K562 (cell line): ENCODE results near the gene SLC12A1. TPM values are rescaled to one million over a fixed set of nuclear protein-coding genes. Genes with fewer than 3 reads are reported as not detected.

Source experiments
- ATF1 ChIP-seq, 2 experiments: fragments of 450-650 bp in 1 of 2; IDR thresholded peaks; 2 replicates each; pipeline ENCODE4 v1.6.1; 2016; ENCODE audit warnings: missing compliant biosample characterization in 1 of 2, missing genetic modification characterization in 1 of 2
- BHLHE40 ChIP-seq: IDR thresholded peaks from 2 replicates; pipeline ENCODE4 v1.6.1; 2011; ENCODE audit warnings: low read length, improper control_type of control experiment
- BRF1 ChIP-seq: IDR thresholded peaks from 3 replicates; pipeline ENCODE4 v1.6.1; 2011; ENCODE audit warnings: borderline replicate concordance, mild to moderate bottlenecking; ENCODE audit not compliant: insufficient read length; ENCODE audit errors: extremely low read depth
- EWSR1 ChIP-seq: fragments of 450-650 bp; IDR thresholded peaks from 2 replicates; pipeline ENCODE4 v1.6.1; 2018; ENCODE audit warnings: borderline replicate concordance, mild to moderate bottlenecking, low read depth, moderate library complexity; ENCODE audit not compliant: partially characterized antibody
- GABPA ChIP-seq: fragments of 200-800 bp; sonication (Bioruptor generic); conservative IDR thresholded peaks from 2 replicates; pipeline ENCODE4 v1.6.1; 2016; ENCODE audit warnings: low read depth, missing genetic modification characterization, missing compliant biosample characterization
- THRAP3 ChIP-seq: fragments of 450-650 bp; IDR thresholded peaks from 2 replicates; pipeline ENCODE4 v1.6.1; 2016; ENCODE audit warnings: mild to moderate bottlenecking, inconsistent platforms, borderline replicate concordance
- ZNF75A ChIP-seq: fragments of 450-650 bp; formaldehyde crosslinking; IDR thresholded peaks from 2 replicates; pipeline ENCODE4 v1.4.0; 2020; ENCODE audit warnings: mild to moderate bottlenecking
- polyA plus RNA-seq, 8 experiments: library from polyadenylated mRNA; depleted of rRNA in 4 of 8; stranded (reverse) in 5 of 8; unstranded in 3 of 8; fragments of >200 nt; fragmentation: Nextera tagmentation in 2 of 8; fragmentation: Illumina TruSeq in 1 of 8; extraction: Ambion mirVana in 2 of 8; extraction: Trizol in 1 of 8; gene quantifications; 2 replicates each; pipeline versions ENCODE4 v1.2.1 to v1.2.3, GENCODE V29; 2011 to 2014; ENCODE audit warnings: inconsistent platforms in 1 of 8, missing spikeins in 1 of 8
- total RNA-seq, 7 experiments: library from RNA; depleted of rRNA in 6 of 7; stranded (reverse); fragments of >200 nt in 6 of 7; fragmentation: Illumina TruSeq in 2 of 7; extraction: Trizol in 2 of 7; gene quantifications; 2 replicates each; pipeline versions ENCODE4 v1.2.1 to v1.2.3, GENCODE V29; 2011 to 2021; ENCODE audit warnings: low replicate concordance in 1 of 7
- TF ChIP-seq, protein P1 (sequence below): fragments of 250-450 bp; sonication (Bioruptor Pico); IDR thresholded peaks from 2 replicates; pipeline ENCODE4 v1.5.0; 2021; ENCODE audit warnings: mild to moderate bottlenecking, moderate library complexity
- TF ChIP-seq, protein P2 (sequence below), 3 experiments: fragments of 200-800 bp in 1 of 3; fragments of 250-450 bp in 1 of 3; fragments of 450-650 bp in 1 of 3; sonication (Bioruptor Pico) in 1 of 3; sonication (Bioruptor generic) in 1 of 3; formaldehyde crosslinking in 1 of 3; IDR thresholded peaks; 2 replicates each; pipeline versions ENCODE4 v1.6.1 to v1.8.0; 2016 to 2022; ENCODE audit warnings: mild to moderate bottlenecking in 2 of 3, missing genetic modification characterization in 2 of 3, missing compliant biosample characterization in 1 of 3, moderate library complexity in 1 of 3
- TF ChIP-seq, protein P3 (sequence below): fragments of 250-450 bp; sonication (Bioruptor Pico); IDR thresholded peaks from 2 replicates; pipeline ENCODE4 v1.4.0; 2020; ENCODE audit warnings: mild to moderate bottlenecking, moderate library complexity, borderline replicate concordance
- TF ChIP-seq, protein P4 (sequence below): fragments of 250-450 bp; sonication (Bioruptor Pico); IDR thresholded peaks from 2 replicates; pipeline ENCODE4 v1.8.0; 2021; ENCODE audit warnings: borderline replicate concordance, mild to moderate bottlenecking, moderate library complexity; ENCODE audit not compliant: poor library complexity, severe bottlenecking
- TF ChIP-seq, protein P5 (sequence below): conservative IDR thresholded peaks from 2 replicates; pipeline ENCODE4 v1.6.1; 2011; ENCODE audit warnings: low read depth, mild to moderate bottlenecking, low read length; ENCODE audit not compliant: control insufficient read depth

The SLC12A1 gene
- total and polyA plus RNA-seq, 9 of the 15 experiments (the other 6 are each of a cell fraction or from before 2014, with no cell fraction given), result not detected

DNA sequence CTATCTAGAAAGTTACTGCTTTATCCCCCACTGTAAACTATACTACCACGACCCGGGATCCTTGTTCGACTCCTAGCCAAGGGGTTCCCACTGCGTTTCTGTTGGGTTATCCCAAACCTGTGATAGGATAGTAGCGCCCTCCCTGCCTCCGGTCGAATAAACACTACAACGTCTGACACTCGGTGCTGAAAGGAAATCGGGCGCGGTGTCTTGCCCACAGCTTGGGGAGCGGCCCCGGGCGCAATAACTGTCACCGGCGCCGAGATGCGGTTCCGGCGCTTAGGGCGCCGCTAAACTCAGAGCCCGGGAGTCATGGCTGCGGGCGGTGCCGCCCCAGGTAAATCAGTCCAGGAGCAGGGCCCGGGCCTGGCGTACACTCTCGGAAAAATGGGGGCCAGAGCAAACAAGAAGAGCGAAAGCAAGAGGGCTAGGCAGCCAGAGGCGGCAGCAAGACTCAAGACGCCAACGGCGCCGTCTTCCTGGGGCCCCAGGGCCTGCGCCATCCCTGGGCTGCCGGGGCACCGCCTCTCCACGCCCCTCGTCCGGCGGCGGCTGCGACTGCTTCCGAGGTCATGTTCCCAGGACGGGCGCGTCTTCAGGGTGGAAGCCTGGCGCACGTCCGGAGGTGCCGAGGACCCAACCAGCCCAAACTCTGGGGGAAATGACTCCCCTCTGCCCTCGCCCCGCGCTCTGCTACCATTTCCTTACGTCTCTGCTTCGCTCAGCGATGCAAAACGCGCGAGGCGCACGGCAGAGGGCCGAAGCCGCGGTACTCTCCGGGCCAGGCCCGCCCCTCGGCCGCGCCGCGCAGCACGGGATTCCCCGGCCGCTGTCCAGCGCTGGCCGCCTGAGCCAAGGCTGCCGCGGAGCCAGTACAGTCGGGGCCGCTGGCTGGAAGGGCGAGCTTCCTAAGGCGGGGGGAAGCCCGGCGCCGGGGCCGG lies 125.0 kb downstream of the SLC12A1 start, which contains the start of gene DUT (continued):
- TF ChIP-seq, protein P1, sequence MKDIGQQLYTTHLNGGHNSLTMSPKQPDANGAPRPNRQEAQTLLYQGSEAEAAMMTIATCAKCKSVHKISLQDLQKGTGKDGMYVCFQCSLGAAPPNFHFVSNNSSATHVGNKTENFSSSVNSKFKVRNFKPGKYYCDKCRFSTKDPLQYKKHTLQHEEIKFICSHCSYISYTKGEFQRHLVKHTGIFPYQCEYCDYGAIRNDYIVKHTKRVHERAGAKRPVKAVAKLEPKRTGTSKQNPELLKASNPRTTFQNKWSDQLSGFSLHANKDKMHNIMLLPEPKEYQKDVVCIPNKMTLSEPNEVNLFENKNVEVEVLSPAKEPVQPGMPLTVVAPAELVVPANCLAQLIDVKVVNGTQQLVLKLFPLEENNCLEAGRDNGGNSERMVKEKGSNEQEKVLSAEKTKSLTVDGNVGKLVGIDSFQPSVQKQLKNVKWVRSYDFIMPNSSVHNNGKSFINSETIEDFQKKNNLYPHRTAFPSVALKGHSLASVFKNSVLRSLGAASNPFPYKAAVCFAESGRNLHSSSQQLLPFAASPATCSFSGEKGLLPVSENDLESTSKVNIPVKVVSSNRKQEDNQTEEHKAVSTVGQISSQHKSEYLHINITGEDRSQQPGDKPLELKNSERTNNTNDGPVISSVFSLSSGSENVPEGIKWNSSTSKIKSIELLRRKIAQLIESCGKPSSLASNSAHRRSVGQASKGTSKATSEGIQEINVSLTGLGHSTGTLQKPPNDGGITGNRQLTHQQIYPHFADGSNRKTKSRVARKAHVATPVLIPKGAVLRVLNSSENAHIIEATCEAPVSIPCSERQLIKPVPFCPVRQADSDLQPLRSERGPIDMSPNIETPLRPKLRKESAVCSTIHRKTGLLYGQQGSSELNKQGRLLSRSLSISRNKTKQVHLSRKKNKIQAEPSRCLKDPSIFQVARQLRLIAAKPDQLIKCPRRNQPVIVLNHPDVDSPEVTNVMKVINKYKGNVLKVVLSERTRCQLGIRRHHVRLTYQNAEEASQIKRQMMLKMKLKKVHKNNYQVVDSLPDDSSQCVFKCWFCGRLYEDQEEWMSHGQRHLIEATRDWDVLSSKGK (CRISPR knock-in tag), result no peak
- TF ChIP-seq ATF1 (CRISPR knock-in tag; IDR thresholded peaks at IDR 0.05) (no peak), ATF1 (tag; IDR thresholded peaks at IDR 0.05) (peak; percentile 81), ZNF75A (CRISPR knock-in tag) (no peak), BRF1 (no peak), BHLHE40 (peak; percentile 76), EWSR1 (no peak), GABPA (tag) (peak; percentile 96), THRAP3 (no peak)
- TF ChIP-seq, protein P2, sequence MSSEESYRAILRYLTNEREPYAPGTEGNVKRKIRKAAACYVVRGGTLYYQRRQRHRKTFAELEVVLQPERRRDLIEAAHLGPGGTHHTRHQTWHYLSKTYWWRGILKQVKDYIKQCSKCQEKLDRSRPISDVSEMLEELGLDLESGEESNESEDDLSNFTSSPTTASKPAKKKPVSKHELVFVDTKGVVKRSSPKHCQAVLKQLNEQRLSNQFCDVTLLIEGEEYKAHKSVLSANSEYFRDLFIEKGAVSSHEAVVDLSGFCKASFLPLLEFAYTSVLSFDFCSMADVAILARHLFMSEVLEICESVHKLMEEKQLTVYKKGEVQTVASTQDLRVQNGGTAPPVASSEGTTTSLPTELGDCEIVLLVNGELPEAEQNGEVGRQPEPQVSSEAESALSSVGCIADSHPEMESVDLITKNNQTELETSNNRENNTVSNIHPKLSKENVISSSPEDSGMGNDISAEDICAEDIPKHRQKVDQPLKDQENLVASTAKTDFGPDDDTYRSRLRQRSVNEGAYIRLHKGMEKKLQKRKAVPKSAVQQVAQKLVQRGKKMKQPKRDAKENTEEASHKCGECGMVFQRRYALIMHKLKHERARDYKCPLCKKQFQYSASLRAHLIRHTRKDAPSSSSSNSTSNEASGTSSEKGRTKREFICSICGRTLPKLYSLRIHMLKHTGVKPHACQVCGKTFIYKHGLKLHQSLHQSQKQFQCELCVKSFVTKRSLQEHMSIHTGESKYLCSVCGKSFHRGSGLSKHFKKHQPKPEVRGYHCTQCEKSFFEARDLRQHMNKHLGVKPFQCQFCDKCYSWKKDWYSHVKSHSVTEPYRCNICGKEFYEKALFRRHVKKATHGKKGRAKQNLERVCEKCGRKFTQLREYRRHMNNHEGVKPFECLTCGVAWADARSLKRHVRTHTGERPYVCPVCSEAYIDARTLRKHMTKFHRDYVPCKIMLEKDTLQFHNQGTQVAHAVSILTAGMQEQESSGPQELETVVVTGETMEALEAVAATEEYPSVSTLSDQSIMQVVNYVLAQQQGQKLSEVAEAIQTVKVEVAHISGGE (CRISPR knock-in tag; IDR thresholded peaks at IDR 0.05), result peak in 1 of 3 experiments; percentile 87; a peak in 3 of 6 replicates
- TF ChIP-seq, protein P3, sequence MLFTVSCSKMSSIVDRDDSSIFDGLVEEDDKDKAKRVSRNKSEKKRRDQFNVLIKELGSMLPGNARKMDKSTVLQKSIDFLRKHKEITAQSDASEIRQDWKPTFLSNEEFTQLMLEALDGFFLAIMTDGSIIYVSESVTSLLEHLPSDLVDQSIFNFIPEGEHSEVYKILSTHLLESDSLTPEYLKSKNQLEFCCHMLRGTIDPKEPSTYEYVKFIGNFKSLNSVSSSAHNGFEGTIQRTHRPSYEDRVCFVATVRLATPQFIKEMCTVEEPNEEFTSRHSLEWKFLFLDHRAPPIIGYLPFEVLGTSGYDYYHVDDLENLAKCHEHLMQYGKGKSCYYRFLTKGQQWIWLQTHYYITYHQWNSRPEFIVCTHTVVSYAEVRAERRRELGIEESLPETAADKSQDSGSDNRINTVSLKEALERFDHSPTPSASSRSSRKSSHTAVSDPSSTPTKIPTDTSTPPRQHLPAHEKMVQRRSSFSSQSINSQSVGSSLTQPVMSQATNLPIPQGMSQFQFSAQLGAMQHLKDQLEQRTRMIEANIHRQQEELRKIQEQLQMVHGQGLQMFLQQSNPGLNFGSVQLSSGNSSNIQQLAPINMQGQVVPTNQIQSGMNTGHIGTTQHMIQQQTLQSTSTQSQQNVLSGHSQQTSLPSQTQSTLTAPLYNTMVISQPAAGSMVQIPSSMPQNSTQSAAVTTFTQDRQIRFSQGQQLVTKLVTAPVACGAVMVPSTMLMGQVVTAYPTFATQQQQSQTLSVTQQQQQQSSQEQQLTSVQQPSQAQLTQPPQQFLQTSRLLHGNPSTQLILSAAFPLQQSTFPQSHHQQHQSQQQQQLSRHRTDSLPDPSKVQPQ (CRISPR knock-in tag), result no peak
- TF ChIP-seq, protein P4, sequence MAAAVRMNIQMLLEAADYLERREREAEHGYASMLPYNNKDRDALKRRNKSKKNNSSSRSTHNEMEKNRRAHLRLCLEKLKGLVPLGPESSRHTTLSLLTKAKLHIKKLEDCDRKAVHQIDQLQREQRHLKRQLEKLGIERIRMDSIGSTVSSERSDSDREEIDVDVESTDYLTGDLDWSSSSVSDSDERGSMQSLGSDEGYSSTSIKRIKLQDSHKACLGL (CRISPR knock-in tag), result peak; percentile 71
- TF ChIP-seq, protein P5, sequence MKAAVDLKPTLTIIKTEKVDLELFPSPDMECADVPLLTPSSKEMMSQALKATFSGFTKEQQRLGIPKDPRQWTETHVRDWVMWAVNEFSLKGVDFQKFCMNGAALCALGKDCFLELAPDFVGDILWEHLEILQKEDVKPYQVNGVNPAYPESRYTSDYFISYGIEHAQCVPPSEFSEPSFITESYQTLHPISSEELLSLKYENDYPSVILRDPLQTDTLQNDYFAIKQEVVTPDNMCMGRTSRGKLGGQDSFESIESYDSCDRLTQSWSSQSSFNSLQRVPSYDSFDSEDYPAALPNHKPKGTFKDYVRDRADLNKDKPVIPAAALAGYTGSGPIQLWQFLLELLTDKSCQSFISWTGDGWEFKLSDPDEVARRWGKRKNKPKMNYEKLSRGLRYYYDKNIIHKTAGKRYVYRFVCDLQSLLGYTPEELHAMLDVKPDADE, result no peak
